OCI-LY1 (cell line): Measurements from ENCODE around the gene ADAMTS9.

ENCODE experiments used
- H2AFZ ChIP-seq: fragments of 200-600 bp; sonication (generic), shearing (Covaris generic); 2 replicates; pipeline ENCODE4 v1.6.0; 2014; ENCODE audit warnings: antibody characterized with exemption, mild to moderate bottlenecking, low read length
- H3F3A ChIP-seq: fragments of 200-600 bp; sonication (generic), shearing (Covaris generic); 2 replicates; pipeline ENCODE4 v1.6.0; 2014; ENCODE audit warnings: mild to moderate bottlenecking, antibody characterized with exemption, low read length, moderate library complexity; ENCODE audit not compliant: insufficient read depth
- H3K27ac ChIP-seq: fragments of 200-600 bp; sonication (generic); 2 replicates; pipeline ENCODE4 v1.5.1; 2014; ENCODE audit warnings: low read length, mixed run types, mild to moderate bottlenecking, low read depth; ENCODE audit not compliant: poor library complexity, severe bottlenecking
- H3K27me3 ChIP-seq: fragments of 200-600 bp; sonication (generic); 2 replicates; pipeline ENCODE4 v1.6.0; 2014; ENCODE audit warnings: antibody characterized with exemption, mild to moderate bottlenecking, low read length, moderate library complexity; ENCODE audit not compliant: insufficient read depth
- H3K36me3 ChIP-seq: fragments of 200-600 bp; sonication (generic); 2 replicates; pipeline ENCODE4 v1.6.1; 2014; ENCODE audit warnings: mild to moderate bottlenecking, antibody characterized with exemption, low read length, moderate library complexity, mixed read lengths; ENCODE audit not compliant: insufficient read depth
- H3K4me1 ChIP-seq: fragments of 200-600 bp; sonication (generic); 2 replicates; pipeline ENCODE4 v1.5.1; 2014; ENCODE audit warnings: mild to moderate bottlenecking, low read length, moderate library complexity; ENCODE audit not compliant: insufficient read depth, severe bottlenecking
- H3K4me2 ChIP-seq: fragments of 200-600 bp; sonication (generic), shearing (Covaris generic); 2 replicates; pipeline ENCODE4 v1.6.1; 2014; ENCODE audit warnings: low read length
- H3K4me3 ChIP-seq: fragments of 200-600 bp; sonication (generic); 2 replicates; pipeline ENCODE4 v1.5.1; 2014; ENCODE audit warnings: low read length, low read depth, mild to moderate bottlenecking, mixed read lengths; ENCODE audit not compliant: poor library complexity, severe bottlenecking
- H3K79me2 ChIP-seq: fragments of 200-600 bp; shearing (Covaris generic); 2 replicates; pipeline ENCODE4 v1.6.1; 2016; ENCODE audit warnings: mixed run types, low read length, mixed read lengths; ENCODE audit not compliant: insufficient read depth
- H3K9ac ChIP-seq: fragments of 200-600 bp; sonication (generic), shearing (Covaris generic); 2 replicates; pipeline ENCODE4 v1.6.1; 2014; ENCODE audit warnings: mild to moderate bottlenecking, low read length, mixed read lengths
- H3K9me2 ChIP-seq: fragments of 200-600 bp; sonication (generic), shearing (Covaris generic); 2 replicates; pipeline ENCODE4 v1.6.1; 2014; ENCODE audit warnings: low read depth, mild to moderate bottlenecking, low read length, mixed read lengths
- H3K9me3 ChIP-seq: fragments of 200-600 bp; shearing (Covaris generic); 2 replicates; pipeline ENCODE4 v1.6.1; 2014; ENCODE audit warnings: low read length, mixed read lengths
- H4K20me1 ChIP-seq: fragments of 200-600 bp; sonication (generic), shearing (Covaris generic); 2 replicates; pipeline ENCODE4 v1.6.0; 2016; ENCODE audit warnings: mild to moderate bottlenecking, low read length; ENCODE audit not compliant: insufficient read depth
- CTCF ChIP-seq: fragments of 200-600 bp; sonication (generic), shearing (Covaris generic); IDR thresholded peaks from 2 replicates; pipeline ENCODE4 v1.5.1; 2017; ENCODE audit warnings: mild to moderate bottlenecking, antibody characterized with exemption, low read length, moderate library complexity, mixed read lengths
- EZH2 ChIP-seq: fragments of 200-600 bp; sonication (generic), shearing (Covaris generic); IDR thresholded peaks from 2 replicates; pipeline ENCODE4 v1.8.0; 2017; ENCODE audit warnings: borderline replicate concordance, mixed run types, mild to moderate bottlenecking, antibody characterized with exemption, low read length, moderate library complexity, mixed read lengths

ADAMTS9 gene

GRCh38 chr3:64495781-64496334 lies 191.9 kb downstream of the ADAMTS9 start:
- no peak overlapping the region for H2AFZ ChIP-seq
- H3K9me3 ChIP-seq, result no peaks in the 10 kb centered on the region

GRCh38 chr3:64495121-64495780 lies 192.5 kb downstream of the ADAMTS9 start:
- no peaks in the 10 kb centered on the region for H4K20me1 ChIP-seq
- H3K9me2 ChIP-seq, result no peaks in the 10 kb centered on the region
- H3K27ac ChIP-seq, result no peak overlapping the region
- no peaks in the 10 kb centered on the region; the same call in 1 of the 2 replicates for H3K27me3 ChIP-seq
- no peaks in the 10 kb centered on the region for H3K36me3 ChIP-seq
- no peaks in the 10 kb centered on the region for H3K4me1 ChIP-seq
- no peaks in the 10 kb centered on the region for H3K9me3 ChIP-seq
- no peak overlapping the region for H2AFZ ChIP-seq
- no peak overlapping the region for H3K9ac ChIP-seq
- no peak overlapping the region for H3K4me3 ChIP-seq
- H3K79me2 ChIP-seq, result no peaks in the 10 kb centered on the region
- H3K4me2 ChIP-seq, result no peak overlapping the region
- H3F3A ChIP-seq, result no peaks in the 10 kb centered on the region
- no peak for TF ChIP-seq EZH2
- TF ChIP-seq CTCF, result no peak

More at GRCh38 chr3:64495781-64496334, 191.9 kb downstream of the ADAMTS9 start:
- H3K27ac ChIP-seq, result no peak overlapping the region
- no peaks in the 10 kb centered on the region for H3F3A ChIP-seq
- H3K4me2 ChIP-seq, result no peak overlapping the region
- H3K9me2 ChIP-seq, result no peaks in the 10 kb centered on the region
- H3K9ac ChIP-seq, result no peak overlapping the region
- H4K20me1 ChIP-seq, result no peaks in the 10 kb centered on the region
- H3K4me1 ChIP-seq, result no peaks in the 10 kb centered on the region
- TF ChIP-seq EZH2 (no peak), CTCF (no peak)
- H3K79me2 ChIP-seq, result no peaks in the 10 kb centered on the region
- no peaks in the 10 kb centered on the region for H3K36me3 ChIP-seq
- no peaks in the 10 kb centered on the region; the same call in 1 of the 2 replicates for H3K27me3 ChIP-seq
- no peak overlapping the region for H3K4me3 ChIP-seq

- Histone ChIP-seq H3K79me2 (no peaks in the 10 kb centered on the region), H3K4me3 (no peak overlapping the region), H3K27ac (no peak overlapping the region), H3K9me2 (no peaks in the 10 kb centered on the region), H2AFZ (no peak overlapping the region), H3K4me2 (no peak overlapping the region), H3K27me3 (no peaks in the 10 kb centered on the region; the same call in 1 of the 2 replicates), H3K9ac (no peak overlapping the region), H3K36me3 (no peaks in the 10 kb centered on the region), H3K4me1 (no peaks in the 10 kb centered on the region), H4K20me1 (no peaks in the 10 kb centered on the region), H3F3A (no peaks in the 10 kb centered on the region), H3K9me3 (no peaks in the 10 kb centered on the region)
- no peak for TF ChIP-seq CTCF
- no peak for TF ChIP-seq EZH2
These were observed 193.3 kb downstream of the ADAMTS9 start for GRCh38 chr3:64494526-64494925.
